GM12875 (cell line): ENCODE measurements around the gene NRTN.
"Not testable (repeated sequence)": the region's sequence is repeated elsewhere in the genome, so short reads cannot be mapped to it uniquely, and the experiment has no call there.

Source experiments
- H3K4me3 ChIP-seq: one replicate; pipeline ENCODE4 v1.5.1; 2011; ENCODE audit warnings: low read depth, low read length, control low read depth
- TF ChIP-seq, protein P1 (sequence below): IDR thresholded peaks from 2 replicates; pipeline ENCODE4 v1.5.1; 2011; ENCODE audit warnings: low read depth, mild to moderate bottlenecking, control low read depth, inconsistent platforms, low read length, moderate library complexity, borderline replicate concordance; ENCODE audit not compliant: insufficient read depth

The NRTN gene

GRCh38 chr19:5831159-5831558, 26.3 kb downstream of the NRTN start:
- no peak overlapping the region for H3K4me3 ChIP-seq
- TF ChIP-seq, protein P1, sequence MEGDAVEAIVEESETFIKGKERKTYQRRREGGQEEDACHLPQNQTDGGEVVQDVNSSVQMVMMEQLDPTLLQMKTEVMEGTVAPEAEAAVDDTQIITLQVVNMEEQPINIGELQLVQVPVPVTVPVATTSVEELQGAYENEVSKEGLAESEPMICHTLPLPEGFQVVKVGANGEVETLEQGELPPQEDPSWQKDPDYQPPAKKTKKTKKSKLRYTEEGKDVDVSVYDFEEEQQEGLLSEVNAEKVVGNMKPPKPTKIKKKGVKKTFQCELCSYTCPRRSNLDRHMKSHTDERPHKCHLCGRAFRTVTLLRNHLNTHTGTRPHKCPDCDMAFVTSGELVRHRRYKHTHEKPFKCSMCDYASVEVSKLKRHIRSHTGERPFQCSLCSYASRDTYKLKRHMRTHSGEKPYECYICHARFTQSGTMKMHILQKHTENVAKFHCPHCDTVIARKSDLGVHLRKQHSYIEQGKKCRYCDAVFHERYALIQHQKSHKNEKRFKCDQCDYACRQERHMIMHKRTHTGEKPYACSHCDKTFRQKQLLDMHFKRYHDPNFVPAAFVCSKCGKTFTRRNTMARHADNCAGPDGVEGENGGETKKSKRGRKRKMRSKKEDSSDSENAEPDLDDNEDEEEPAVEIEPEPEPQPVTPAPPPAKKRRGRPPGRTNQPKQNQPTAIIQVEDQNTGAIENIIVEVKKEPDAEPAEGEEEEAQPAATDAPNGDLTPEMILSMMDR = no peak

DNA sequence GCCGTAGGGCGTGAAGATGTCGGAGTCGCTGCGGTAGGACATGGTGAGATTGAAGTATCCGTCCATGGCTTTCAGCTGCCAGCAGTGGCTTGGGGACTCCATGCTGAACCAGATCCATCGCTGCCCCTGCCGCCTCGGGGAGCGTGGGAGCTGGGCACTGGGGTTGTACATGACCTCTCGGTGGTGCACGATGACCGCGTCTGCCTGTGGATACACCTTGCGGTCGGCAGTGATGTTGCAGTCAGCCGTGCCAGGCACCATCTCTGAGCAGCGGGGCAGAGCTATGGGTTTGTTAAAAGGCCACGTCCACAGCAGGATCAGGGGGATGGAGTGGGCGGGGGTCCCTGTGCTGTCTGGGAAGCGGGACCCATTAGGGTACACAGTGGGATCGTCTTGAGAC, 27.2 kb downstream of the NRTN start:
- TF ChIP-seq, protein P1 = no peak
- no peak overlapping the region for H3K4me3 ChIP-seq

- H3K4me3 ChIP-seq = no peak overlapping the region
Measured at GRCh38 chr19:5832527-5833216, 27.8 kb downstream of the NRTN start.

GRCh38 chr19:5837761-5838352, 33.0 kb downstream of the NRTN start:
- no peak overlapping the region for H3K4me3 ChIP-seq
- TF ChIP-seq, protein P1 = no peak

More at GRCh38 chr19:5832527-5833216, 27.8 kb downstream of the NRTN start:
- TF ChIP-seq, protein P1 = no peak

GRCh38 chr19:5838353-5839064, 33.6 kb downstream of the NRTN start:
- TF ChIP-seq, protein P1 = no peak

DNA sequence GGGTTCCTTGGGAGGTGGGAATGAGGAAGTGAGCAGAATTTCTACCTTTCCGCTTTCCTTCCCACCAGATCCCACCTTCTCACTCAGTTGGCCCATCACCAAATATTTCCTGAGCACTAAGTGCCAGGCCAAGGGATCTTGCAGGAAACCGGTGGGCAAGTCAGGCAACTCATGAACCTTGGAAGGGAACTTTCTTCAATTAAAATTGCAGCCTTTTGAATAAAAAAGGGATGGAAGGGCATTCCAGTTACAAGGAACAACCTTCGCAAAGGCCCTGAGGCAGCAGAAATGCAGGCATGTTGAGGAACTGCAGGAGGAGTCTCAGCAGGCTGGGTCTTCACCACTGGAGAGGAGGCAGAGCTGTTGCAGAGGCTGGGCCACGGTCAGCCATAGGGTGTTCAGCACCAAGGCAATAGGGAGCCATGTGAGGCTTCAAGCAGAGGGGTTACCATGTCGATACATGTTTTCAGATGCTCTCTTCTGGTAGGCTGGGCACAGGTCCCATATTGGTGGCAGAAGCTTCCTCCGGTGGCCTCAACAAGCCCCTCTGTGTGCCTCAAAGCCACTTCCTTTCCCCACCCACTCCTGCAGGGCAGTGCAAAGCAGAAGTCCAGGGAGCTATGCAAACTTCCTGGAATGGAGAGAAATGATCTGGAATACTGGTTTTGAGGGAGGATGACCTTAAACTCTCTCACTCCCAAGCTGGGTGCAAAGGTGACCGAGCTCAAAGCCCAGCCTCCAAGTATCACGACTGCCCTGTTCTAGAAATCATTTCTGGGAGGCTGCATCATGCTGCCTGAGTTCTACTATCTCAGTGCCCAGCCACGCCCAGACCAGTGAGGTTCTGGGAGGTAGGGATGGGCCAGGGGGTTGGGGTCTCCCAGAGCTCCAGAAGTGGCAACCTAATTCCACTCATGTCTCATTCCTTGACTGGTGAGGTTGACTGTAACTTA, 34.5 kb downstream of the NRTN start, which contains the start of gene FUT6:
Gene FUT6, minus strand, starts transcription at position 638 of the 953 bp plus-strand sequence. CDS start 7,135 bp downstream, outside the sequence.
- TF ChIP-seq, protein P1 = no peak
- H3K4me3 ChIP-seq = no peak within 1 kb of the TSS

More at GRCh38 chr19:5838353-5839064, 33.6 kb downstream of the NRTN start:
- H3K4me3 ChIP-seq = no peak overlapping the region

- not testable (repeated sequence) for H3K4me3 ChIP-seq
Measured at GRCh38 chr19:5841735-5842111, 36.9 kb downstream of the NRTN start.
